HG02678 (cell line): ENCODE data around the gene MFAP3L.
"Not testable (repeated sequence)": the region's sequence is repeated elsewhere in the genome, so short reads cannot be mapped to it uniquely, and the experiment has no call there.

Experiments used
- ATAC-seq: cut with Tn5 transposase; IDR thresholded peaks from one replicate; pipeline ENCODE4 v1.9.1; 2021; ENCODE audit warnings: mild to moderate bottlenecking, moderate library complexity; ENCODE audit not compliant: unreplicated experiment

The MFAP3L gene

DNA sequence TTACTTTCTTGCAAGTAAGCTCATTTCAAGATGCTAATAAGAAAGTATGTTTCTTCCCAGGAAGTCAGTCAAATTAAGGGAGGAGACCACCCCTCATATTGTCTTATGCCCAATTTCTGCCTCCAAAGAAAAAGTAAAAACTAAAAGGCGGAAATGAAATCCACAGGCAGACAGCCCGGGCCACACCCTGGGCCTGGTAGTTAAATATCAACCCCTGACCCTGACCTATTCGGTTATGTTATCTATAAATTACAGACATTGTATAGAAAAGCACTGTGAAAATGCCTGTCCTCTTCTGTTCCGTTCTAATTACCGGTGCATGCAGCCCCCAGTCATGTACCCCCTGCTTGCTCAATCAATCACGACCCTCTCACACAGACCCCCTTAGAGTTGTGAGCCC is 82.6 kb downstream of the MFAP3L start:
- not testable (repeated sequence) for ATAC-seq

DNA sequence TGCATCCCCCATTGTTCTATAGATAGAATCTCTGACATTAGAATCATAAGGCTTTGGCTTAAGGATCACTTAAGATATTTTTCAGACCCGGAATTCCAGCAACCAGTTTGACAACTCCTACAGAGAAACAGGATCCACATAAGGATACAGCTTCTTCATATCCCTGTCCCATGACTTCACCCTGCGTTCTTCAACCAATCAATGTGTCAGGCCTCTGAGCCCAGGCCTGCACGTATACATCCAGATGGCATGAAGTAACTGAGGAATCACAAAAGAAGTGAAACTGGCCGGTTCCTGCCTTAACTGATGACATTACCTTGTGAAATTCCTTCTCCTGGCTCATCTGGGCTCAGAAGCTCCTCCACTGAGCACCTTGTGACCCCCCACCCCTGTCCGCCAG is 85.1 kb downstream of the MFAP3L start:
- ATAC-seq, result no peak

DNA sequence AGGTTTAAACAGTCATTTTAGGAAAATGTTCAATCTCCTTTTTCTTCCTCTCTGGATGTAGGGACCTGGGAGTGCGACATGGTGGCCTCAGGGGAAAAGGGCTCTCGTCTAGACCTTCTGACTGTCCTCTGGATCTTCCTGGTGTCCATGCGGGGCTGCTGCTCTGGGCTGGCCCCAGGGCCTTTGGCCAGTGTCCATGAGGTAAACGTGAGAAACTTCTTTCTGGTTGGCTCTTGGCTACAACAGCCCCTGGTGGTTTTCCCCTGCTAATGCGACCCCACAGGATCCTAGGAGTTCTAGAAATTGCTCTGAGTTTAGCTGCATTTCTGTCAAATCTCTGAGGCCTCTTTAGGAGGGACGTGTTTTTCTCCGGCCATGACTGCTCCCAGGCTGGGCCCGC is 85.7 kb downstream of the MFAP3L start:
- no peak for ATAC-seq
